ENCODE results near the gene LRMDA.

The LRMDA gene

GRCh38 chr10:75433216-75433615 is 1.8 kb downstream of the LRMDA start:
- Histone ChIP-seq H3K27ac (no peak overlapping the region), H4K20me1 (ENCODE audit: insufficient read depth) (no peaks in the 10 kb centered on the region), H3K4me3 (IDR thresholded peaks at IDR 0.05; ENCODE audit: insufficient read depth, low read depth, low read length) (no peak overlapping the region), H2AFZ (ENCODE audit: low read depth) (no peak overlapping the region), H3K4me1 (ENCODE audit: low read depth, poor library complexity, severe bottlenecking) (no peaks in the 10 kb centered on the region), H3K4me2 (no peak overlapping the region), H3K79me2 (ENCODE audit: insufficient read depth, low read depth) (no peaks in the 10 kb centered on the region), H3K36me3 (ENCODE audit: insufficient read depth) (no peaks in the 10 kb centered on the region), H3K27me3 (ENCODE audit: insufficient read depth, low read depth) (no peaks in the 10 kb centered on the region), H3K9ac (no peak overlapping the region)
- TF ChIP-seq CTCF (conservative IDR thresholded peaks at IDR 0.05; ENCODE audit: low read depth, low read length): no peak

- Histone ChIP-seq H3K4me2 (no peak overlapping the region), H3K27ac (no peak overlapping the region), H4K20me1 (ENCODE audit: insufficient read depth) (no peaks in the 10 kb centered on the region), H3K36me3 (ENCODE audit: insufficient read depth) (no peaks in the 10 kb centered on the region), H3K9ac (no peak overlapping the region), H3K4me3 (IDR thresholded peaks at IDR 0.05; ENCODE audit: insufficient read depth, low read depth, low read length) (no peak overlapping the region), H3K79me2 (ENCODE audit: insufficient read depth, low read depth) (no peaks in the 10 kb centered on the region), H2AFZ (ENCODE audit: low read depth) (no peak overlapping the region), H3K27me3 (ENCODE audit: insufficient read depth, low read depth) (no peaks in the 10 kb centered on the region), H3K4me1 (ENCODE audit: low read depth, poor library complexity, severe bottlenecking) (no peaks in the 10 kb centered on the region)
- no peak for TF ChIP-seq CTCF (conservative IDR thresholded peaks at IDR 0.05; ENCODE audit: low read depth, low read length)
These were observed 2.9 kb downstream of the LRMDA start for GRCh38 chr10:75434291-75434690.

- H2AFZ ChIP-seq (ENCODE audit: low read depth): no peak overlapping the region
- H3K27me3 ChIP-seq (ENCODE audit: insufficient read depth, low read depth): no peaks in the 10 kb centered on the region
- TF ChIP-seq CTCF (conservative IDR thresholded peaks at IDR 0.05; ENCODE audit: low read depth, low read length): no peak
- H3K4me2 ChIP-seq: no peak overlapping the region
- H4K20me1 ChIP-seq (ENCODE audit: insufficient read depth): no peaks in the 10 kb centered on the region
- no peaks in the 10 kb centered on the region for H3K79me2 ChIP-seq (ENCODE audit: insufficient read depth, low read depth)
- H3K36me3 ChIP-seq (ENCODE audit: insufficient read depth): no peaks in the 10 kb centered on the region
- H3K4me1 ChIP-seq (ENCODE audit: low read depth, poor library complexity, severe bottlenecking): no peaks in the 10 kb centered on the region
- no peak overlapping the region for H3K9ac ChIP-seq
- no peak overlapping the region for H3K27ac ChIP-seq
- no peak overlapping the region for H3K4me3 ChIP-seq (IDR thresholded peaks at IDR 0.05; ENCODE audit: insufficient read depth, low read depth, low read length)
These were observed 3.9 kb downstream of the LRMDA start for GRCh38 chr10:75435291-75435690.

DNA sequence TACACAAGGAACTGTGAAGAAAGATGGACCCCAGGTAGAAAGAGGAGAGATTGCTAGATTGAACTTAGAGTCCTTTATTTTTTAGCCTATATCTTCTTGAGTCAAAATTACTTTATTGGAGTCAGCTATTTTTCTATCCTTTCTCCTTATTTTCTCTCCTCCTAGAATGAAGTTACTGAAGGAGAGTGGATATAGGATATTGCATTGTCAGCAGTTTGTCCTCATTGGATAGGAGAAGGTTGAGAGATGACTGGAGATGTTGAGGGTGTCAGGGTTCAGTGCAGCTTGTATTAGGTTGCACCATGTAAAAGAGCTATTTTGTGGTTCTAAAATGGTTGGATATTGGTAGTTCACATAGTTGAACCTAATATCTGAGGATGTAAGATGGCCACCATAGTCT is 5.5 kb downstream of the LRMDA start:
- no peaks in the 10 kb centered on the region for H3K4me1 ChIP-seq (ENCODE audit: low read depth, poor library complexity, severe bottlenecking)
- no peaks in the 10 kb centered on the region for H3K79me2 ChIP-seq (ENCODE audit: insufficient read depth, low read depth)
- H4K20me1 ChIP-seq (ENCODE audit: insufficient read depth): no peaks in the 10 kb centered on the region
- H2AFZ ChIP-seq (ENCODE audit: low read depth): no peak overlapping the region
- H3K36me3 ChIP-seq (ENCODE audit: insufficient read depth): no peaks in the 10 kb centered on the region
- H3K4me3 ChIP-seq (IDR thresholded peaks at IDR 0.05; ENCODE audit: insufficient read depth, low read depth, low read length): no peak overlapping the region
- H3K4me2 ChIP-seq: no peak overlapping the region
- TF ChIP-seq CTCF (conservative IDR thresholded peaks at IDR 0.05; ENCODE audit: low read depth, low read length): no peak
- H3K27ac ChIP-seq: no peak overlapping the region
- H3K27me3 ChIP-seq (ENCODE audit: insufficient read depth, low read depth): no peaks in the 10 kb centered on the region
- H3K9ac ChIP-seq: no peak overlapping the region

- H4K20me1 ChIP-seq (ENCODE audit: insufficient read depth): no peaks in the 10 kb centered on the region
- no peak overlapping the region for H3K27ac ChIP-seq
- H3K27me3 ChIP-seq (ENCODE audit: insufficient read depth, low read depth): no peaks in the 10 kb centered on the region
- H3K4me2 ChIP-seq: no peak overlapping the region
- no peaks in the 10 kb centered on the region for H3K4me1 ChIP-seq (ENCODE audit: low read depth, poor library complexity, severe bottlenecking)
- no peak overlapping the region for H3K4me3 ChIP-seq (IDR thresholded peaks at IDR 0.05; ENCODE audit: insufficient read depth, low read depth, low read length)
- no peak overlapping the region for H3K9ac ChIP-seq
- H2AFZ ChIP-seq (ENCODE audit: low read depth): no peak overlapping the region
- no peak for TF ChIP-seq CTCF (conservative IDR thresholded peaks at IDR 0.05; ENCODE audit: low read depth, low read length)
- H3K79me2 ChIP-seq (ENCODE audit: insufficient read depth, low read depth): no peaks in the 10 kb centered on the region
- no peaks in the 10 kb centered on the region for H3K36me3 ChIP-seq (ENCODE audit: insufficient read depth)
These were observed 6.3 kb downstream of the LRMDA start for GRCh38 chr10:75437693-75438092.
